GM19468 (cell line): ENCODE data around the gene IMMP2L.

Experiments used
- ATAC-seq: cut with Tn5 transposase; IDR thresholded peaks from one replicate; pipeline ENCODE4 v1.9.1; 2021; ENCODE audit warnings: mild to moderate bottlenecking, moderate library complexity, moderate number of reproducible peaks; ENCODE audit not compliant: unreplicated experiment; ENCODE audit errors: extremely low read depth

Gene IMMP2L

DNA sequence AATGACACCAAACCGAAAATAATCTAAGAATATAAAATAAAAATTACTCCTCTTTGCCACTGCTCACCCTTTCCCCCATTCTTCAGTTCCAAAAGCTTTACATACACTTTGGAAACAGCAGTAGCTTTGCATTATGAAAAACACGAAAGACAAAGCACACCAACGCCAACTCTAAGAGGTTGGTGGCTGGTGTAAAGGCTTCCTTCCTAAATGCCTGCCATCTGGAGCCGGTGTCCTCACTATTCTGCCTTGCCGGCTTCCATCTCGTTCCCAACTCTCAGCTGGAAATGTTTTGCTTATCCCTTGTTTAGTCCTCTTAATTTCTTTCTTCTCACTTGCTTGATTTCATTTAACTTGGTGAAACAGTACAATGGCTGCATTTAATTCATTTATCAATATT, 752.5 kb downstream of the IMMP2L start:
- ATAC-seq: no peak

DNA sequence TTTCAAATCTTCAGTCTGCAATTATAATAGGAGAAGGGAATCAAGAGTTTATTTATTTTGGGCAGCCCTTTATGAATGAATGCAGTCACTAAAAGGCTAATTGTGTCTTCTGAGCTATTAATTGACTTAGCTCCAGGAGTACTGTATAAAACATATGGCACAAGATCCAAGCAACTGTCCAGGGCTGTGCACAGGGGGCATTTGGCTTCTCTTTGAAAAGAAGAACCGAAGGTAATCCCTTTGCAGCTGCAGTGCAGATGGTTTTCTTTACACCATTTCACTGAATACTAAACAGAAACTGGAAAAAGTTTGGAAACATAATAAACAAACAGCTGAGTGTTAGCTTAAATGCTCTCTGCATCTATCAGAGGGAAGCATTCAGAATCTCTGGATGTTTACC, 753.9 kb downstream of the IMMP2L start:
- no peak for ATAC-seq

DNA sequence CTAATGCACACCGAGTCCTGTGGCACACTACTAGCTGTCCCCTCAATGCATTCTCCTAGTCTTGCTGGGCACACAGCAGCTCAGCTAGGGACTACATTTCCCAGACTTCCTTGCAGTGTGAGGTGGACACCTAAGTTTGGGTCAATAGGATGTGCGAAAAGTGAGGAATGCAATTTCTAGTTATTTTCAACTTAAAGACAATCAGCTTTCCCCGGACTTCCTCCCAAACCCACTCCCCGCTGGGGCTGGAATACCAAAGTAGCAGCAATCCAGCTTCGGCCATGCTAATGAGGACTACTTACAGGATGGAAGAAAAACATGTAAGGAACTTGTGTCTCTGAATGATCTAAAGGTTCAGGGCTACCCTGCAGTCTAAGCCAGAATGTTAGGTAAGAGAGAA, 757.8 kb downstream of the IMMP2L start:
- no peak for ATAC-seq

DNA sequence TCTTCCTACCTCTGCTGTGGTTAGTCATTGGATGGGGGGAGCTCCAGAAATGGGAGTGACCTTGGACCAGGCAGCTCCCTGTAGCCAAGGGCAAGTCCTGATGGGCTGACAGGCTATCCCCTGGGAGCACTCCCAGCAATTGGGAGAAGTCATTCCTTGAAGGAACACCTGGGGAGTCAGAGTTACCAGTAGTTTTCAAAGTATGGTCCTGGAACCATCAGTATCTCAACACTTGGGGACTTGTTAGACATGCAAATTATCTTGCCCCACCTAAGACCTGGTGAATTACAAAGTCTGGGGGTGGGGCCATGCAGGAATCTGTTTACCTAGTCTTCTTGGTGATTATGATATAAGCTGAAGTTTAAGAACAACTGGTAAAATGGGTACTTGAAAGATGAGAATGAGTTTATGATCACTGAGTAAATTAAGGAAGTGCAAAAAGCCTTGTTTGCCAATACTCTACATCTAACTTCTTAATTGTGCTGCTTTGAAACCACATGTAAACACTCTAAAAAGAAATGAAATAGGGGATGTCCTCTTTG, 758.6 kb downstream of the IMMP2L start:
- no peak for ATAC-seq

GRCh38 chr7:110801502-110801901, 760.8 kb downstream of the IMMP2L start:
- ATAC-seq: peak; percentile 30

- peak; percentile 36 for ATAC-seq
Observed at GRCh38 chr7:110800984-110801383, 761.3 kb downstream of the IMMP2L start.

DNA sequence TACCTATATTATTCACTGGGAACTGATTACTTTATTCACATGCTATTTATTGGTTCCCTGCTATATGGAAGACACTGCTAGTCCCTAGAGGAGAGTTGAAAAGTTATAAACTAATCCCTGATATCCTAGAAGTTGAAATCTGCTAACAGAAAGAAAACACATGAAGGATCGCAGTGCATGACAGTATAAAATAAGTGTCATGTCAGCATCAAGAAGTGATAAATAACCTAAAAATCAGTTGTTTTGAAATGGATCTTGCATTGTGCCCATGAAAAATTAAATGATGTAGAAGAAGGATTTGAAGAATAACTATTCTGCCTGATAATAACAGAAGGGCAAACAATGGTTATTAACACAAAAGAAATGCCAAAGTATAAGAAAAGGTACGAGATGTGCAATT, 764.6 kb downstream of the IMMP2L start:
- ATAC-seq: no peak

- ATAC-seq: no peak
Observed at GRCh38 chr7:110790992-110791391, 771.3 kb downstream of the IMMP2L start.

DNA sequence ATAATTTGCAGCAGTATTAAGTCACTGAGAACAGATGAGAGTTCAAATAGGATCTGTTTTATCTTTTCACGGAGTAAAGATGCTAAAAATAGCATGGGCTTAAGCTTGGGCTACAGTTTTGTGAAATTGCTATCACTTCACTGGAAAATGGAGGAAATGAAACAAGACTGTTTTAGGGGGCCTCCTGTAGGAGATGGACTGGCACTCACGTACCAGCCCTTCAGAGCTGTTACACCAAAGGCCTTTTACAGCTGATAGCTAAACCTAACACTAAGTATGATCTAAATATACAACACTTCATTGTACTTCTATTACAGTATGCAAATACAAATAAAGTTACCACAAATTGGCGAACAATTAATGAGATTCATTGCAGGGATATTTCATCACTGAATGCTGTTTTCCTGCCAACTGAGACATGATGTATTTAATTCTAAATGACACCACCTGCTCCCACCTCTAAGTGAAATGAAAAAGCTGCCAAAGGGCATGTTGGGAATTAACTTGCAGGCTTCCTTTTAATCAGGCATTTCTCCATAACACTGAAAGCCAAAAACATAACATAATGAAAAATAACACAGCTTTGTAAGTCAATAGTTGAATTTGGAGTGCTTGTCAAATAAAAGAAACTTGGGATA, 775.8 kb downstream of the IMMP2L start:
- no peak for ATAC-seq

GRCh38 chr7:110784749-110785148, 777.5 kb downstream of the IMMP2L start:
- ATAC-seq: no peak

- ATAC-seq: no peak
Observed at GRCh38 chr7:110780712-110781111, 781.6 kb downstream of the IMMP2L start.

GRCh38 chr7:110779339-110779738, 783.0 kb downstream of the IMMP2L start:
- no peak for ATAC-seq

DNA sequence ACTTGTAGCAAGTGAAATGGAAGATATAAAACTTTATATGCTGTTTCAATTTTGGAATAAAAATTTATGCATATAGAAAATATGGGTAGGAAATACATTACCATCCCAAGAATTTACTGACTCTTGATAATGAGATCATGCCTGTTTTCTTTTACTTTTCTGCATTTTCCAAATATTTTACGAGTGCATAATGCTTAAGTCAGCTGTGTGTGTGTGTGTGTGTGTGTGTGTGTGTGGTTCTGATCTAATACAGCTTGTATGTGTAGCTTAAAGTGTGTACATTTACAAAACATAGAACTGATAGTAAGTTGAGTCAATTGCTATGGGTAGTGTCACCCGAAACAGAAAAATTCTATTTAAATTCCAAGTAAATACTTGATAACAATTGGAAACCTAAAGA, 787.2 kb downstream of the IMMP2L start:
- no peak for ATAC-seq

DNA sequence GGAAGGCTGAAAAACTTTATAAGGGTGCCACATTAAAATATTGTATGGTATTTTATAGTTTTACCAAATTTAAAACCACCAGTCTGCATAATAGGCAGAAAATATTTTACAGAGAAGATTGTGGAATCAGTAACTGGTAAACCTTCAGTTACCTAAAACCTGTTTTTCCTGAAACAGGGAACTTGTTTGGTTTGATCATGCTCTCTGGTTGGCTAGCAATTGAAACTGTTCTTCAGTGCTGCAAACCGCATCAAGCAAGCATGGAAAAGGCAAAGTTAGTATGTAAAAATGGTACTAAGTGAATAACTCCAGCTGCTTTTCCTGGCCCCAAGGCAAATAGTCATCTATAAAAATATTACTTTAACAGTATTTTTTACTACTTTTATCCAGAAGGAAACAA, 788.2 kb downstream of the IMMP2L start:
- no peak for ATAC-seq

GRCh38 chr7:110772615-110773014, 789.7 kb downstream of the IMMP2L start:
- ATAC-seq: no peak

DNA sequence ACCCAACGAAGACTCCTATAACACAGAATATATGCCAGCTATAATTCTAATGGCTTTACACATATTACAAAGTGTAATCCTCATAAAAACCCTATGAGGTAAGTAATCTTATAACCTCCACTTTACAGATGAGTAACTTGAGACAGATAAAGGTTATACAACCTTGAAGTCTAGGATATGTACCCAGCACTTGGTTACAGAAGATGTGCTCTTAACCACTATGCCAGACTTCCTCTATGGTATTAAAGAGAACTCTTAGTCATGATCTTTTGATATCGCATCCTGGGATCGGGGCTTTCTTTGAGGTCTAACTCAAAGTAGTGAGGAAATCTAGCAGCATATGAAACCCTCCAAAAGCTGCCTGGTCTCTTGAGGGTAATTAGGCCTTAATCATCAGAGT, 790.6 kb downstream of the IMMP2L start:
- ATAC-seq: no peak

DNA sequence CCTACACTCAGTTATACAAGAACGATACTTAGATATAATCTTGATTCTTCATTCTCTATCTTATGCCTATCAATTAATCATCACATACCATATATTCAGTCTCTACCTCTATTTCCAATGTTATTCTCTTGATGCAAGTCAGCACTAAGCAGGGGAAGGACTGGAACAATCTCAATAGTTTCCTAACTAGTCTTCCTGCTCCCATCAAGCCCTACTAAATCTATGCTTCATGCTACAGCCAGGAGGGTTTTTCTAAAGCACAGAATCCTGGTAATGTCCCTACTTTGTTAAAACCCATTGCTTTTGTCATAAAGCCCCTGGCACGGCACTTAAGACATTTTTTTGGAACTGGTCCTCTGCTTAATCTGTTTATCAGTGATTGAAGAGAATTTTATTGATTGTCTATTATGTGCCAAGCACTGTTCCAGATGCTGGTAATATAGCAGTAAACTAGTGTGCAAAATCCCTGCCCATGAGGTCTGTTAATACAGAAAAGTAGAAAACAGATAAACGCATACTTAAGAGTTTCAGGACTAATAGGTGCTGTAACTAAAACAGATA, 794.7 kb downstream of the IMMP2L start:
- ATAC-seq: no peak

- ATAC-seq: no peak
Observed at GRCh38 chr7:110766864-110767263, 795.4 kb downstream of the IMMP2L start.

- ATAC-seq: no peak
Observed at GRCh38 chr7:110764852-110765251, 797.4 kb downstream of the IMMP2L start.

- no peak for ATAC-seq
Observed at GRCh38 chr7:110762546-110763225, 799.6 kb downstream of the IMMP2L start.

- ATAC-seq: no peak
Observed at GRCh38 chr7:110760341-110760740, 802.0 kb downstream of the IMMP2L start.

- no peak for ATAC-seq
Observed at GRCh38 chr7:110759069-110759468, 803.2 kb downstream of the IMMP2L start.
